ENCODE results near the gene CAPZB. TPM values are rescaled to one million over a fixed set of nuclear protein-coding genes. Genes with fewer than 3 reads are reported as not detected.

CAPZB gene
- total RNA-seq, 1 donor from 2014 or later: 217 TPM

DNA sequence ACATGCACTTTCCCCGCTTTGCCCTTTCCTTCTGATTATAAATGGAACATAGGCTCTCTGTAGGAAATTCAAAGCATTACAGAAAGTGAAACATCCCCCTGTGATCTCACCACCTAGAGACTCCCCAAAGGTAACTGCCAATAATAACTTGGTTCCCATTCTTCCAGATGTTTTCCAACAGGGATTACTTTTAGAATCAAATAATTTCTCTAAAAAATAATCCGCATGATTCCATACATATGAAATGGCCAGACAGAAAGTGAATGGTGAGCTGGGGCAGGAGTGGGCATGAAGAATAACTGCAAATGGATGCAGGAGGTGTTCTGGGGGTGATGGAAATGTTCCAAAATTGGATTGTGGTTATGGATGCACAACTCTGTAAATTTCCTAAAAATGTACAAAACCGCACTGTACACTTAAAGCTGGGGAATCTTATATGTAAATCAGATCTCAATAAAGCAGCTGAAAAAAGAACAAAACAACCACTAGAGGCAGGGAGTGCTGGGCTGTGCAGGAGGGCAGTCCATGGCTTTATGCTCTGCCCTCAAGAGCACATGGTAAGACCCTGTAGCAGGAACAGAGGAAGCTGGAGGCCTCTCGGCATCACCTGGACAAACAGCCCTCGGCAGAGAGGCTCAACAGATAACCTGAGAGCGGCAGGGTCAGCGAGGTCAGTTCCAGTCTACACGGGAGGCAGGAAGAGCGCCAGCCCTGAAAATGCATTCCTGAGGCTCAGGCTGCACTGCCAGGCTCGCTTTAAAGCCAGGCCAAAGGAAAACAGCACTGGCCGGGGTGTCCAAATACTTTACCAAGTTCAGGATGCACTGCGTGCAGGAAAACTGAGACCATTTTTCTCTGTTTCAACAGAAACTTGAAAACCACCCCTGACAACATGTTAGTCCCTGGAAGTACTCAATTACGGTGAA, 39.7 kb downstream of the CAPZB start:
- intact Hi-C loops (cut with micrococcal nuclease): no loop called here
- DNase-seq: peak; percentile 42
- H3K9me3 ChIP-seq (replicated peaks): no peaks in the 10 kb centered on the region

GRCh38 chr1:19444296-19445021, 40.9 kb downstream of the CAPZB start:
- intact Hi-C loops (cut with micrococcal nuclease): no loop called here
- Histone ChIP-seq H3K4me1 (peaks cover 99% of the 10 kb centered on the region), H3K27ac (replicated peaks) (peak overlapping the region; percentile 88), H3K27me3 (ENCODE audit: low read depth) (no peaks in the 10 kb centered on the region), H3K9me3 (replicated peaks) (no peaks in the 10 kb centered on the region), H3K36me3 (no peaks in the 10 kb centered on the region), H3K4me3 (no peak overlapping the region)
- DNase-seq: no peak
- TF ChIP-seq CTCF (IDR thresholded peaks at IDR 0.05; ENCODE audit: borderline replicate concordance): no peak

More for the DNA sequence above, 39.7 kb downstream of the CAPZB start:
- Histone ChIP-seq H3K4me1 (peaks cover 99% of the 10 kb centered on the region), H3K36me3 (no peaks in the 10 kb centered on the region), H3K27me3 (ENCODE audit: low read depth) (no peaks in the 10 kb centered on the region), H3K4me3 (no peak overlapping the region), H3K27ac (replicated peaks) (peak overlapping the region; percentile 88)
- TF ChIP-seq CTCF (IDR thresholded peaks at IDR 0.05; ENCODE audit: borderline replicate concordance): peak; percentile 43

- no peaks in the 10 kb centered on the region for H3K36me3 ChIP-seq
- DNase-seq: no peak
- peak overlapping the region; percentile 88 for H3K27ac ChIP-seq (replicated peaks)
- peaks cover 99% of the 10 kb centered on the region for H3K4me1 ChIP-seq
- intact Hi-C loops (cut with micrococcal nuclease): no loop called here
- TF ChIP-seq CTCF (IDR thresholded peaks at IDR 0.05; ENCODE audit: borderline replicate concordance): no peak
- no peaks in the 10 kb centered on the region for H3K27me3 ChIP-seq (ENCODE audit: low read depth)
- H3K4me3 ChIP-seq: no peak overlapping the region
- no peaks in the 10 kb centered on the region for H3K9me3 ChIP-seq (replicated peaks)
Observed at GRCh38 chr1:19443326-19443725, 42.0 kb downstream of the CAPZB start.

GRCh38 chr1:19442154-19443096, 42.9 kb downstream of the CAPZB start:
- intact Hi-C loops (cut with micrococcal nuclease): no loop called here
- H3K9me3 ChIP-seq (replicated peaks): no peaks in the 10 kb centered on the region
- H3K27ac ChIP-seq (replicated peaks): peak overlapping the region; percentile 88
- peaks cover 99% of the 10 kb centered on the region for H3K4me1 ChIP-seq
- no peak for DNase-seq
- TF ChIP-seq CTCF (IDR thresholded peaks at IDR 0.05; ENCODE audit: borderline replicate concordance): no peak
- H3K27me3 ChIP-seq (ENCODE audit: low read depth): no peaks in the 10 kb centered on the region
- no peaks in the 10 kb centered on the region for H3K36me3 ChIP-seq
- no peak overlapping the region for H3K4me3 ChIP-seq
